ENCODE data around the gene PLXNA4. TPM values are rescaled to one million over a fixed set of nuclear protein-coding genes. Genes with fewer than 3 reads are reported as not detected.
"Not testable (repeated sequence)": the region's sequence is repeated elsewhere in the genome, so short reads cannot be mapped to it uniquely, and the experiment has no call there.

Gene PLXNA4
- total RNA-seq, 4 donors from 2014 or later = 0.49 to 7.1 (median 2.0) TPM

DNA sequence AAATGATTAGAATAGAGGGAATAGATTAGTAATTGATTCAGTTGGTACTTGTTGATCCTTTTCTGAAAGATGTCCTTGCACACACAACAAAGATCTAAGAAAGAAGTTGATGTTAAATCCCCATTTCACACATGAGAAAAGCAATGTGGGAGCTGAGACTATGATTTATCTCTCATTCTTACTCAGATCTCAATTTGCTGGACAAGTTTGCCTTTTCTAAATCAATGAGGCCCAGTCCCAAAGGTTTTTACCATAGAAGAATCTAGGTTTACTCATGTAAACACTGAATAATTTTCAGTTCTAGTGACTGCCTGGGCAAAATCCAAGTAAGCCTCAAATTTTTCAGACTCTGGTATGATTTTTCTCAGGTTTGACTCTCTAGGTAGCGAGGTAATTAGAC, 25.5 kb upstream of the PLXNA4 start:
- no peaks in the 10 kb centered on the region for H3K36me3 ChIP-seq
- H3K4me3 ChIP-seq = no peak overlapping the region
- H3K27me3 ChIP-seq = peaks cover 0 to 9% (median 0%) of the 10 kb centered on the region in 4 donors
- no peaks in the 10 kb centered on the region for H3K4me1 ChIP-seq
- no peak for DNase-seq
- intact Hi-C loops (cut with DNase I) = no loop called here
- TF ChIP-seq POLR2A (IDR thresholded peaks at IDR 0.05) (no peak), CTCF (IDR thresholded peaks at IDR 0.05) (no peak)
- H3K27ac ChIP-seq = no peak overlapping the region
- 20 to 33% methylated on average over 1 of the region's 1 CpG for WGBS, 2 donors
- H3K9me3 ChIP-seq = no peaks in the 10 kb centered on the region

- Histone ChIP-seq H3K27me3 (peaks cover 0 to 23% (median 0%) of the 10 kb centered on the region in 4 donors), H3K36me3 (no peaks in the 10 kb centered on the region), H3K27ac (no peak overlapping the region), H3K4me3 (no peak overlapping the region), H3K4me1 (no peaks in the 10 kb centered on the region), H3K9me3 (no peaks in the 10 kb centered on the region)
- TF ChIP-seq POLR2A (IDR thresholded peaks at IDR 0.05) (no peak), CTCF (IDR thresholded peaks at IDR 0.05) (no peak)
- intact Hi-C loops (cut with DNase I) = no loop called here
- no peak for DNase-seq
- WGBS, 2 donors = 58 to 73% methylated on average over 1 of the region's 1 CpG
Observed at GRCh38 chr7:132596588-132596987, 20.3 kb upstream of the PLXNA4 start.

DNA sequence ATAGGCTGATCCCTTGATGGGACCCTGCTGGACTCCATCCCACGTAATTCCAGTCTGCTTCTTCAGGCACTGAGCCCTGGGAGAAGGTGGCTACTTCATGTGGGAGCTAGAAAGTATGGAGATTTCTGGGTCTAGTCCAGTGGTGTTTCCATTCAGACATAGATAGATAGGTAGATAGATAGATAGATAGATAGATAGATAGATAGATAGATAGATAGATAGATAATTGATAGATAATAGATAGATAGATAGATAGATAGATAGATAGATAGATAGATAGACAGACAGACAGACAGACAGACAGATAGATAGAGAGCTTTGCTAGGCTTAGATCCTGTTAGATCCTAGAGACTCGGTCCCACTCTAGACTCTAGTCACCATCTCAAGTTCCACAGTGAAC, 18.5 kb upstream of the PLXNA4 start:
- 58 to 83% methylated on average over 2 of the region's 2 CpGs for WGBS, 2 donors
- H3K4me1 ChIP-seq; H3K9me3 ChIP-seq; H3K4me3 ChIP-seq; DNase-seq; intact Hi-C loops (cut with DNase I); H3K36me3 ChIP-seq; H3K27ac ChIP-seq: not testable (repeated sequence)
- H3K27me3 ChIP-seq = peaks cover 0 to 25% (median 0%) of the 10 kb centered on the region in 4 donors

DNA sequence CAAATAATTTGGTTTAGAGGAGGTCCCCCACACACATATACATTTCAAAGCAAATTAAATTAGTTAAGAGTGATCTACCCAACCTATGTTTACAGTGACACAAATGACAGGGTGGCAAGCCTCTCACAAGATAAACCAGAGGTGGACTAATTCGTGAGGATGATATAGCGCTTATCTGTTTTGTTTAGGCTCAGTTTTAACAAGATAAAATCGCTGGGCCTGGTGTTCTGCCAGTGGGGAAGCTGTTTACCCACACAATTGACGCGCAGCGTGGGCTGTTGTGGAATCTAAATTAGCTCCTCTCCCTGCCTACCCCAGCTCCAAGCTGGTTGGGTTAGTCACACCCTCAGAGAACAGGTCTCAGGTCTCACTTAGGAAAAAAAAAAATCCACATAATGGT, 16.7 kb upstream of the PLXNA4 start:
- H3K27ac ChIP-seq = no peak overlapping the region
- no peak for DNase-seq
- no peaks in the 10 kb centered on the region for H3K4me1 ChIP-seq
- peaks cover 0 to 25% (median 0%) of the 10 kb centered on the region in 4 donors for H3K27me3 ChIP-seq
- intact Hi-C loops (cut with DNase I) = no loop called here
- H3K4me3 ChIP-seq = no peak overlapping the region
- 39 to 42% methylated on average over 6 of the region's 6 CpGs for WGBS, 2 donors
- no peaks in the 10 kb centered on the region for H3K36me3 ChIP-seq
- TF ChIP-seq POLR2A (IDR thresholded peaks at IDR 0.05) (no peak), CTCF (IDR thresholded peaks at IDR 0.05) (no peak)
- no peaks in the 10 kb centered on the region for H3K9me3 ChIP-seq

DNA sequence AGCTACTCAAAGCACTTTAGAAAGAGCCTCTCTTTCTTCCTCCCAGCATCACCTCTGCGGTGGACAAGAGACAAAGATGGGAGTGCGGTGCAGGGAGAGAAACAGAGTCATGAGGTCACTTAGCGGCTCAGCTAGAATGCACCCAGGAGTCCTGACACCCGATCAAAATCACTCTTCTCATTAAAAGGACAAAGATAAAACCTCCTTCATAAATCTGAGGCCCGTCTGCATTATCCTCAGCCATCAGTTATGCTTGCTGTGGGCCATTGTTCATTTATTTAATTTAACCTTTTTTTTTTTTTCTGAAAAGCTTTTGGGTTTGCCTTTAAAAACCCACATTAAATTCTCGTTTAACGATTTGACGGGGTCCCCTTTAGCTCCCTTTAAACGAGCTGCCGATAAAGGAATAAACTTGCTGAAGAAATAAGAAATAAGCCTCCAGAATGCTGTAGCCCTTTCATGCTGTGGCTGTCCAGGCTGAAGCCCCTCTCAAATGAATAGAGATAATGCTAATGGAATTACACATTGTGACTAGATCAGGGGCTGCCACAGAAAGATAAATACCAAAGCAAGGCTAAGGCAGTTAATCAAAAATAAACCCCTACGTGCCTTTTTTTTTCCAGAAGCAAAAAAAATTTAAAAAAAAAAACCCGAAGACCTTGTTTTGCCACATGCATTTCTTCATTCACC, 16.1 kb upstream of the PLXNA4 start:
- intact Hi-C loops (cut with DNase I) = no loop called here
- TF ChIP-seq CTCF (IDR thresholded peaks at IDR 0.05) (no peak), POLR2A (IDR thresholded peaks at IDR 0.05) (no peak)
- no peaks in the 10 kb centered on the region for H3K9me3 ChIP-seq
- H3K27ac ChIP-seq = no peak overlapping the region
- DNase-seq = no peak
- peaks cover 0 to 28% (median 0%) of the 10 kb centered on the region in 4 donors for H3K27me3 ChIP-seq
- H3K4me3 ChIP-seq = no peak overlapping the region
- no peaks in the 10 kb centered on the region for H3K36me3 ChIP-seq
- WGBS, 2 donors = 54 to 55% methylated on average over 11 to 12 of the region's 12 CpGs
- no peaks in the 10 kb centered on the region for H3K4me1 ChIP-seq

DNA sequence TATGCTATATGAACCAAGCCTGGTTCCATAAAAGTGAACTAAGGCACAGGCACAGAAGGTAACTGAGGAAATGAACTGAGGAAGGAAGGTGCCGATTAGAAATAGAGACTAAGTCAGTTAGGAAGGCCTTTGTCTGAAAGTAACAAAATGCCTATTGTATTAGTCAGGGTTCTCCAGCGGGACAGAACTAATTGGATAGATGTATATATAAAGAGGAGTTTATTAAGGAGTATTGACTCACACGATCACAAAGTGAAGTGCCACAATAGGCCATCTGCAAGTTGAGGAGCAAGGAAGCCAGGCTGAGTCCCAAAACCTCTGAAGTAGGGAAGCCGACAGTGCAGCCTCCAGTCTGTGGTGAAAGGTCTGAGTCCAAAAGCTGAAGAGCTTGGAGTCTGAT, 13.9 kb upstream of the PLXNA4 start:
- no peak for DNase-seq
- H3K27ac ChIP-seq = no peak overlapping the region
- peaks cover 0 to 39% (median 0%) of the 10 kb centered on the region in 4 donors for H3K27me3 ChIP-seq
- TF ChIP-seq POLR2A (IDR thresholded peaks at IDR 0.05) (no peak), CTCF (IDR thresholded peaks at IDR 0.05) (no peak)
- H3K9me3 ChIP-seq = no peaks in the 10 kb centered on the region
- H3K4me1 ChIP-seq = no peaks in the 10 kb centered on the region
- intact Hi-C loops (cut with DNase I) = no loop called here
- H3K4me3 ChIP-seq = no peak overlapping the region
- H3K36me3 ChIP-seq = no peaks in the 10 kb centered on the region
- WGBS, 2 donors = 55 to 70% methylated on average over 4 of the region's 4 CpGs
